ENCODE measurements around the gene AKNAD1. TPM values are rescaled to one million over a fixed set of nuclear protein-coding genes. Genes with fewer than 3 reads are reported as not detected.

Gene AKNAD1
- polyA plus RNA-seq, 1 of the 3 experiments (the other 2 are of a cell fraction): 0.71 TPM

DNA sequence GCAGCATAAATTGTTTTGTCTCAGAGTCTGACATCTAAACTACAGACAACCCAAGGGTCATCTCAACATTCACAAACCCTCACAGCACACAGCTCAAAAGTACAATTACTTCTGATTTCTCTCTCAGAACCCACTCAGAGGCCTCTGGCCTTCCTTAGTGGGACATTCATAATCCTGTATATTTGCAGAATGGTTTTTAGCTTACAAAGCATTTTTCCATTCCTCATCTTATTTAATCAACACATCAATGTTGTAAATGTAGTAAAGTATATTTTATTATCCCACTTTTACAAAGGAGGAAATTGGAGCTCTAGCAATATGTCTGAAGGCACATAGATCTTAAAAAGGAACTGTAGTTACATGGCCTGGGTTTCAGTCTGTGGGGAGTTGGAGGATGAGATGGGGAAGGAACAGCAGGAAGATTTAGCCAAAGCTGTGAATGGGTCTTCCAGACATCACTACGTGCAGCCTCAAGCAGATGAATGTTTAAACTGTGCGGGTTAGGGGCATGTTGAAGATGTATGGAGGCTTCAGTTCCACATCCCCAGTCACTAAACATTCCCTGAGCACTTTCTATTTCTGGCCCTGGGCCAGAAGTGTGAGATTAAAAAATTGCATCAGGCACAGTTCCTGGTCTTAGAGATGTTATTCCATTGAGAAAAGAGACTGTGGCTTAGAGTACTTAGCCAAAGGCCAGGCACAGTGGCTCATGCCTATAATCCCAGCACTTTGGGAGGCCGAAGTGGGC lies 13.3 kb downstream of the AKNAD1 start:
- no peak overlapping the region for H3K4me2 ChIP-seq
- H3K4me3 ChIP-seq (ENCODE audit: low read depth in 2 of 2, low read length in 1 of 2): no peak overlapping the region
- H3K9me2 ChIP-seq: no peaks in the 10 kb centered on the region
- peaks cover 3% of the 10 kb centered on the region for H3F3A ChIP-seq (replicated peaks; ENCODE audit: insufficient read depth)
- no peaks in the 10 kb centered on the region for H3K79me2 ChIP-seq (ENCODE audit: insufficient read depth)
- WGBS (ENCODE audit: low lambda C conversion rate): 82% methylated on average over 3 of the region's 3 CpGs
- H3K36me3 ChIP-seq (replicated peaks in 1 of 2; ENCODE audit: control insufficient read depth in 1 of 2, insufficient read depth in 2 of 2, low read length in 1 of 2): no peaks in the 10 kb centered on the region
- H2AFZ ChIP-seq (ENCODE audit: low read depth): no peak overlapping the region
- no peaks in the 10 kb centered on the region for H3K27me3 ChIP-seq (ENCODE audit: insufficient read depth)
- H3K4me1 ChIP-seq (ENCODE audit: control insufficient read depth in 1 of 2, insufficient read depth in 2 of 2, low read depth in 1 of 2, low read length in 1 of 2): no peaks in the 10 kb centered on the region; a peak in 1 of 4 replicates
- ChIA-PET POLR2A (no interaction called here), CTCF (interaction anchor here (1.1 kb wide), 1 partner anchor 26 kb away, joined by 3 read pairs; no protein-coding TSS in a partner anchor)
- no peak overlapping the region for H3K9ac ChIP-seq
- no peak for DNase-seq
- H3K27ac ChIP-seq (ENCODE audit: low read depth in 2 of 2, low read length in 1 of 2): no peak overlapping the region
- no peaks in the 10 kb centered on the region for H3K9me3 ChIP-seq
- no peaks in the 10 kb centered on the region for H4K20me1 ChIP-seq (ENCODE audit: insufficient read depth)
- TF ChIP-seq TEAD4 (IDR thresholded peaks at IDR 0.05; ENCODE audit: borderline replicate concordance, insufficient read depth) (no peak), ELF1 (IDR thresholded peaks at IDR 0.05) (no peak), RCOR1 (IDR thresholded peaks at IDR 0.05; ENCODE audit: low read length) (no peak), POLR2AphosphoS5 (IDR thresholded peaks at IDR 0.05; ENCODE audit: low read depth, low read length) (no peak), TAF1 (IDR thresholded peaks at IDR 0.05; ENCODE audit: borderline replicate concordance, low read depth, low read length) (no peak), CHD2 (IDR thresholded peaks at IDR 0.05; ENCODE audit: low read length, partially characterized antibody) (no peak), MXI1 (IDR thresholded peaks at IDR 0.05; ENCODE audit: low read depth, low read length) (no peak), RFX5 (IDR thresholded peaks at IDR 0.05; ENCODE audit: low read length) (no peak), YY1 (IDR thresholded peaks at IDR 0.05; ENCODE audit: low read depth) (no peak), MEF2A (IDR thresholded peaks at IDR 0.05; ENCODE audit: borderline replicate concordance, low read depth) (no peak), RXRA (IDR thresholded peaks at IDR 0.05; ENCODE audit: borderline replicate concordance, low read depth) (no peak), NFIC (IDR thresholded peaks at IDR 0.05; ENCODE audit: borderline replicate concordance) (no peak)
- TF ChIP-seq, protein P1, sequence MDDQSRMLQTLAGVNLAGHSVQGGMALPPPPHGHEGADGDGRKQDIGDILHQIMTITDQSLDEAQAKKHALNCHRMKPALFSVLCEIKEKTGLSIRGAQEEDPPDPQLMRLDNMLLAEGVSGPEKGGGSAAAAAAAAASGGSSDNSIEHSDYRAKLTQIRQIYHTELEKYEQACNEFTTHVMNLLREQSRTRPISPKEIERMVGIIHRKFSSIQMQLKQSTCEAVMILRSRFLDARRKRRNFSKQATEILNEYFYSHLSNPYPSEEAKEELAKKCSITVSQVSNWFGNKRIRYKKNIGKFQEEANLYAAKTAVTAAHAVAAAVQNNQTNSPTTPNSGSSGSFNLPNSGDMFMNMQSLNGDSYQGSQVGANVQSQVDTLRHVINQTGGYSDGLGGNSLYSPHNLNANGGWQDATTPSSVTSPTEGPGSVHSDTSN (IDR thresholded peaks at IDR 0.05): no peak
- TF ChIP-seq, protein P2, sequence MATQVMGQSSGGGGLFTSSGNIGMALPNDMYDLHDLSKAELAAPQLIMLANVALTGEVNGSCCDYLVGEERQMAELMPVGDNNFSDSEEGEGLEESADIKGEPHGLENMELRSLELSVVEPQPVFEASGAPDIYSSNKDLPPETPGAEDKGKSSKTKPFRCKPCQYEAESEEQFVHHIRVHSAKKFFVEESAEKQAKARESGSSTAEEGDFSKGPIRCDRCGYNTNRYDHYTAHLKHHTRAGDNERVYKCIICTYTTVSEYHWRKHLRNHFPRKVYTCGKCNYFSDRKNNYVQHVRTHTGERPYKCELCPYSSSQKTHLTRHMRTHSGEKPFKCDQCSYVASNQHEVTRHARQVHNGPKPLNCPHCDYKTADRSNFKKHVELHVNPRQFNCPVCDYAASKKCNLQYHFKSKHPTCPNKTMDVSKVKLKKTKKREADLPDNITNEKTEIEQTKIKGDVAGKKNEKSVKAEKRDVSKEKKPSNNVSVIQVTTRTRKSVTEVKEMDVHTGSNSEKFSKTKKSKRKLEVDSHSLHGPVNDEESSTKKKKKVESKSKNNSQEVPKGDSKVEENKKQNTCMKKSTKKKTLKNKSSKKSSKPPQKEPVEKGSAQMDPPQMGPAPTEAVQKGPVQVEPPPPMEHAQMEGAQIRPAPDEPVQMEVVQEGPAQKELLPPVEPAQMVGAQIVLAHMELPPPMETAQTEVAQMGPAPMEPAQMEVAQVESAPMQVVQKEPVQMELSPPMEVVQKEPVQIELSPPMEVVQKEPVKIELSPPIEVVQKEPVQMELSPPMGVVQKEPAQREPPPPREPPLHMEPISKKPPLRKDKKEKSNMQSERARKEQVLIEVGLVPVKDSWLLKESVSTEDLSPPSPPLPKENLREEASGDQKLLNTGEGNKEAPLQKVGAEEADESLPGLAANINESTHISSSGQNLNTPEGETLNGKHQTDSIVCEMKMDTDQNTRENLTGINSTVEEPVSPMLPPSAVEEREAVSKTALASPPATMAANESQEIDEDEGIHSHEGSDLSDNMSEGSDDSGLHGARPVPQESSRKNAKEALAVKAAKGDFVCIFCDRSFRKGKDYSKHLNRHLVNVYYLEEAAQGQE (IDR thresholded peaks at IDR 0.05; ENCODE audit: low read depth, low read length): no peak
- TF ChIP-seq, protein P3, sequence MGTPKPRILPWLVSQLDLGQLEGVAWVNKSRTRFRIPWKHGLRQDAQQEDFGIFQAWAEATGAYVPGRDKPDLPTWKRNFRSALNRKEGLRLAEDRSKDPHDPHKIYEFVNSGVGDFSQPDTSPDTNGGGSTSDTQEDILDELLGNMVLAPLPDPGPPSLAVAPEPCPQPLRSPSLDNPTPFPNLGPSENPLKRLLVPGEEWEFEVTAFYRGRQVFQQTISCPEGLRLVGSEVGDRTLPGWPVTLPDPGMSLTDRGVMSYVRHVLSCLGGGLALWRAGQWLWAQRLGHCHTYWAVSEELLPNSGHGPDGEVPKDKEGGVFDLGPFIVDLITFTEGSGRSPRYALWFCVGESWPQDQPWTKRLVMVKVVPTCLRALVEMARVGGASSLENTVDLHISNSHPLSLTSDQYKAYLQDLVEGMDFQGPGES (IDR thresholded peaks at IDR 0.05; ENCODE audit: low read depth, low read length): no peak
